Smooth muscle cell (in vitro differentiated cells): Measurements from ENCODE around the gene EGFL8. TPM values are rescaled to one million over a fixed set of nuclear protein-coding genes. Genes with fewer than 3 reads are reported as not detected.

Experiments used
- DNase-seq: peaks from one replicate; lab custom pipeline; 2025; ENCODE audit not compliant: unreplicated experiment; lab: John Stamatoyannopoulos, UW
- H2AFZ ChIP-seq: fragments of 200-600 bp; sonication (generic); 2 replicates; pipeline ENCODE4 v1.6.0; 2016; ENCODE audit warnings: antibody characterized with exemption, low read depth, mild to moderate bottlenecking
- H3F3A ChIP-seq: fragments of 200-600 bp; sonication (generic); 2 replicates; pipeline ENCODE4 v1.6.0; 2017; ENCODE audit warnings: antibody characterized with exemption, low read depth
- H3K27ac ChIP-seq: fragments of 200-600 bp; sonication (generic); 2 replicates; pipeline ENCODE4 v1.5.1; 2016; ENCODE audit warnings: low read depth, mild to moderate bottlenecking
- H3K27me3 ChIP-seq: fragments of 200-600 bp; sonication (generic); 2 replicates; pipeline ENCODE4 v1.6.1; 2016; ENCODE audit warnings: low read depth, mild to moderate bottlenecking
- H3K36me3 ChIP-seq: fragments of 200-600 bp; sonication (generic); 2 replicates; pipeline ENCODE4 v1.5.1; 2016; ENCODE audit warnings: low read depth
- H3K4me1 ChIP-seq: fragments of 200-600 bp; sonication (generic); 2 replicates; pipeline ENCODE4 v1.5.1; 2016; ENCODE audit warnings: low read depth
- H3K4me2 ChIP-seq: fragments of 200-600 bp; sonication (generic); 2 replicates; pipeline ENCODE4 v1.6.0; 2016; ENCODE audit warnings: mild to moderate bottlenecking
- H3K4me3 ChIP-seq: fragments of 200-600 bp; sonication (generic); 2 replicates; pipeline ENCODE4 v1.5.1; 2016; ENCODE audit warnings: mild to moderate bottlenecking
- H3K79me2 ChIP-seq: fragments of 200-600 bp; sonication (generic); 2 replicates; pipeline ENCODE4 v1.6.0; 2016; ENCODE audit warnings: low read depth, mild to moderate bottlenecking
- H3K9ac ChIP-seq: fragments of 200-600 bp; sonication (generic); 2 replicates; pipeline ENCODE4 v1.6.0; 2016; ENCODE audit warnings: low read depth
- H3K9me3 ChIP-seq: fragments of 200-600 bp; sonication (generic); replicated peaks from 2 replicates; pipeline ENCODE4 v1.5.1; 2016; ENCODE audit warnings: low read depth
- H4K20me1 ChIP-seq: fragments of 200-600 bp; sonication (generic); 2 replicates; pipeline ENCODE4 v1.6.0; 2016; ENCODE audit warnings: low read depth
- WGBS: methylation state at CpG from one replicate; pipeline ENCODE4 v1.1.7; 2016; ENCODE audit warnings: low lambda C conversion rate; 5-methylcytosine and 5-hydroxymethylcytosine counted together
- polyA plus RNA-seq: library from polyadenylated mRNA; unstranded; fragments of >200 nt; fragmentation: Nextera tagmentation; extraction: Ambion mirVana; gene quantifications from 2 replicates; pipeline ENCODE4 v1.2.1, GENCODE V29; 2016
- total RNA-seq: library from RNA; depleted of rRNA; stranded (reverse); fragments of >200 nt; gene quantifications from 2 replicates; pipeline ENCODE4 v1.2.3, GENCODE V29; 2014
- TF ChIP-seq, protein P1 (sequence below): fragments of 200-600 bp; sonication (generic); IDR thresholded peaks from 2 replicates; pipeline ENCODE4 v1.5.1; 2017; ENCODE audit warnings: borderline replicate concordance, mild to moderate bottlenecking, antibody characterized with exemption; ENCODE audit not compliant: insufficient read depth, poor library complexity, severe bottlenecking

EGFL8 gene
- total and polyA plus RNA-seq, 2 experiments from 2014 or later: 4.3 to 5.6 TPM

DNA sequence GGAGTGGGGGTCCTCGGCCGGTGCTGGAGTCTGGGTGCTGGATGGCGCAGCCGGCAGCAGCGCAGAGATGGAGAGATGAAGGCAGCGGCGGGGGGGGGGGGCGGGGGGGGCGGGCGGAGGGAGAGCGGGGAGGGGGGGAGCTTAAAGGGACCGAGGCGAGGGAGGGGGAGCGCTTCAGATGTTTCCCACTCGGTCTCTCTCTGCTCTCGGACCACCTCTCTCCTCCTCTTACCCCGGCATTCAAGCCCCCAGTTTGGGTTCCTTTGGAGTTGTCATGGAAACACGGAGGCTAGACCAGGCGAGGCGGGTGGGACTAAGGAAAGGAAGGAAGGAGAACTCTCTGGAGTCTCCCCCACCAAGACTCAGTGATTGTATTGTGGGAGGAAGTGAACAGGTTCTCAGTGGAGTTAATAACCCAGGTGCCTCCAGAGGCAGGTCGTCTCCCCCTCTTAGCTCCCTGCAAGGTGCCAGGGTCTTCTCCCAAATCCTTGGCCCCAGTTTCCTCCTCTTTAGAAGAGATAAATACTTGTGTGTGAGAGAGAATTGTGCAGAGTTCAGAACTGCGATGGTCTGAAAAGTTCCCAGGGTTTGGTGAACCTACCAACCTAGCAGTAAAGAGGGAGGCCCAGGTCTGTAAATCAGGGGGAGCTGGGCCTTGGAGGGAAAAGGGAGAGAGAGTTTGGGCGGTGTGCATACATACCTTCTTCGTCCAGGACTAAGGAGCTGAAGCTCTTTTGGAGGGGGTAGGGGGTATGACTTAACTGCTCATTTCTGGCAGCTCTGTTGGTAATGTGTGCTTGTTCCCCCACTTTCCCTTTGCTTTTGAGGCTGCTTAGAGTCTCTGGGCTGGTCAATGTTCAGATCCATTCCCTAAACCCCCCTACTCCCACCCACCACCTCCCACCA, 12.3 kb upstream of the EGFL8 start, which contains the start of gene PRRT1:
PRRT1 (minus strand) TSS at position 77 of the 906 bp plus-strand sequence. CDS start 112 bp downstream, outside the sequence.
- TF ChIP-seq, protein P1, sequence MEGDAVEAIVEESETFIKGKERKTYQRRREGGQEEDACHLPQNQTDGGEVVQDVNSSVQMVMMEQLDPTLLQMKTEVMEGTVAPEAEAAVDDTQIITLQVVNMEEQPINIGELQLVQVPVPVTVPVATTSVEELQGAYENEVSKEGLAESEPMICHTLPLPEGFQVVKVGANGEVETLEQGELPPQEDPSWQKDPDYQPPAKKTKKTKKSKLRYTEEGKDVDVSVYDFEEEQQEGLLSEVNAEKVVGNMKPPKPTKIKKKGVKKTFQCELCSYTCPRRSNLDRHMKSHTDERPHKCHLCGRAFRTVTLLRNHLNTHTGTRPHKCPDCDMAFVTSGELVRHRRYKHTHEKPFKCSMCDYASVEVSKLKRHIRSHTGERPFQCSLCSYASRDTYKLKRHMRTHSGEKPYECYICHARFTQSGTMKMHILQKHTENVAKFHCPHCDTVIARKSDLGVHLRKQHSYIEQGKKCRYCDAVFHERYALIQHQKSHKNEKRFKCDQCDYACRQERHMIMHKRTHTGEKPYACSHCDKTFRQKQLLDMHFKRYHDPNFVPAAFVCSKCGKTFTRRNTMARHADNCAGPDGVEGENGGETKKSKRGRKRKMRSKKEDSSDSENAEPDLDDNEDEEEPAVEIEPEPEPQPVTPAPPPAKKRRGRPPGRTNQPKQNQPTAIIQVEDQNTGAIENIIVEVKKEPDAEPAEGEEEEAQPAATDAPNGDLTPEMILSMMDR: no peak
- no peak for DNase-seq
- peak within 1 kb of the TSS; percentile 91 for H3K27ac ChIP-seq
- peaks cover 18% of the 10 kb centered on the region for H3K4me1 ChIP-seq
- peak within 1 kb of the TSS; percentile 20 for H2AFZ ChIP-seq
- peak within 1 kb of the TSS; percentile 90 for H3K4me2 ChIP-seq
- H3F3A ChIP-seq: no peaks in the 10 kb centered on the region
- H3K4me3 ChIP-seq: peak within 1 kb of the TSS; percentile 85
- peak within 1 kb of the TSS; percentile 87 for H3K9ac ChIP-seq
- H3K79me2 ChIP-seq: peaks cover 10% of the 10 kb centered on the region
- no peaks in the 10 kb centered on the region for H4K20me1 ChIP-seq
- H3K9me3 ChIP-seq: no peaks in the 10 kb centered on the region
- peaks cover 26% of the 10 kb centered on the region for H3K27me3 ChIP-seq
- 10% methylated on average over 13 of the region's 24 CpGs for WGBS
- H3K36me3 ChIP-seq: no peaks in the 10 kb centered on the region

DNA sequence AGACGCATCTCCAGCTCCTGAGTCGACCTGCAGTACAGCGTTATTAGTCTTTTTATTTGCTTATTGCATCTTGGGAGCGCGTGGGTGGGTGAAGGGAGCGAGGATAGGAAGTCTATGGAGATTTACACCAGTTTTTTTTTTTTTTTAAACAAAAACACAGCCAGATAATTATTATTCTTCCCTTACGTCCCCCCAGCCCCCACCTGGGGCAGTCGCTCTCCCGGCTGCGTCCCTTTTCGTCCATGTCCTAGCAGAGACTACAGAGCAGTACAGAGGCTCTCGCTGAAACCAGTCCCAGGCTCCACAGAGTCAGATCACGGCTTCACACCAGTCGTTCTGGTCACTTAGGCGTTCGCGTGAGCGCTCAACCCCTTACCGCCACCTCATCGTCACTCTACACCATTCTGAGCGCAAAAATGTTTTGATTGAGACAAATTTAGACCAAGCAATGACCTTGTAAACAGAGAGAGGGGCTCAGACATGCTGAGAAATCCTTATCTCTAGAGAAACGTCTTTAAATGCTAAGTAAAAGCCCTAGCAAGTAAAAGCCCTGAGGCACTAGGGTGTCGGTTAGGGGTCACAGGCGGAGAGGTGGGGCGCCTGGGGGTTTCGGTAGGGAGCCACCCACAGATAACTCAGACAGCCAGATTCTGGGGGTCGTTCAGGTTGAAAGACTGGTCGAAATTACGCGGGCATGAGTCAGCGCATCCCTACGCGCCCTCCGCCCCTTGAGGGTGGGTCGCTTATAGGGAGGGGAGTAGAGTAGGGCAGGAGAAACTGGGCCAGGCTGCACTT, 11.4 kb upstream of the EGFL8 start:
- TF ChIP-seq, protein P1: no peak
- 5% methylated on average over 35 of the region's 35 CpGs for WGBS

DNA sequence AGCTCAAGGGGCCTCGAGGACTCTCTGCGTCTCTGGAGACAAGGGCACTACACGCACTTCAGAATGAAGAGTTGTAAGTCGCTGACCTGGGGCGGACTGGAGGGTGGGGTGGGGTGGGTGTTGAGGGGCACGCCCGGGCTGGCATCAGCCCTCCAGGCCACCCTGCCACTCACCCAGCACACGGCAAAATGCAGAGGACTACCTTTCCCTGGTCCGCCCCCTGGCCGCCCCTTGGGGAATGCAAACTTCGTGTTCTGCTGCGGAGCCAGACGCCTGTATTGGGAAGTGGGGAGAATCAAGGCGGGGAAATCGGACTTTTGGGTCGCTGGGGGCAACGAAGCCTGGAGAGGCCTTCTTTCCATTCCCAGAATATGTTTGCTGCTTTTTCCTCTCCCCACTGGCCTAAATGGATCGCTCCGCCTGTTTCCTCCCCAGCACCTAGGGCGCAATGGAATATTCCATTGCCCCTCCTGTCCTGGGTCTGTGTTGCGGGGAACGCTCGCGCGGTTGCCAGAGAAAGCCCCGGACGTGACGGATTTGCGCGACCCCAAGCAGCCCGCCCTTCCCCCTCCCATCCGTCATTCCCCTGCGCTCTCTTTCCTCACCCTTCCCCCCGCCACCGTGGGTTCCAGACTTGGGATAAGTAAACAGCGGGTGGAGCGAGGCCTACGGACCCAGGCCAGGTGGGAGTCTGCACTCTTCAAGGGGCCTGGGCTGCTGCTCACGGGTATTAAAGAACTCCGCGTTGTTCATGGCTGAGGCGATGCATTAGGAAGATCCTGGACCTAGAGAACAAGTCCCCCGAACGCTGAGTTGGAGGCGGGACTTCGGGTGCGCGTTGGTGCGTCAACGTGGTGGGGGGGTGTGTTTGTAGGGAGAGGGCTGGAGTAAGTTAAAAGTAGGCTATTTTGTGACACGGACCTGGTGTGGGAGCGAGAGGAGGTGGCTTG, 10.6 kb upstream of the EGFL8 start, which contains the start of gene PPT2:
PPT2 (plus strand) TSS at position 578 of the 950 bp plus-strand sequence. CDS start 454 bp downstream, outside the sequence.
- TF ChIP-seq, protein P1: no peak
- Histone ChIP-seq H3K27me3 (peaks cover 26% of the 10 kb centered on the region), H3K9ac (peak within 1 kb of the TSS; percentile 87), H3K4me3 (peak within 1 kb of the TSS; percentile 85), H3K9me3 (no peaks in the 10 kb centered on the region), H3K36me3 (no peaks in the 10 kb centered on the region), H3K79me2 (peaks cover 10% of the 10 kb centered on the region), H2AFZ (peak within 1 kb of the TSS; percentile 82), H3K4me2 (peak within 1 kb of the TSS; percentile 90), H3F3A (no peaks in the 10 kb centered on the region), H3K4me1 (peaks cover 18% of the 10 kb centered on the region), H4K20me1 (no peaks in the 10 kb centered on the region), H3K27ac (peak within 1 kb of the TSS; percentile 91)
- peak; percentile 73 for DNase-seq
- WGBS: under 1% methylated on average over 50 of the region's 52 CpGs

More for the DNA sequence above, 11.4 kb upstream of the EGFL8 start:
- H3F3A ChIP-seq: no peaks in the 10 kb centered on the region
- peak overlapping the region; percentile 87 for H3K9ac ChIP-seq
- peak overlapping the region; percentile 20 for H2AFZ ChIP-seq
- H3K36me3 ChIP-seq: no peaks in the 10 kb centered on the region
- peak overlapping the region; percentile 85 for H3K4me3 ChIP-seq
- peak; percentile 27 for DNase-seq
- H3K9me3 ChIP-seq: no peaks in the 10 kb centered on the region
- peaks cover 10% of the 10 kb centered on the region for H3K79me2 ChIP-seq
- H3K27ac ChIP-seq: peak overlapping the region; percentile 91
- H3K4me2 ChIP-seq: peak overlapping the region; percentile 90
- H3K4me1 ChIP-seq: peaks cover 18% of the 10 kb centered on the region
- H4K20me1 ChIP-seq: no peaks in the 10 kb centered on the region
- peaks cover 26% of the 10 kb centered on the region for H3K27me3 ChIP-seq
